ENCODE data around the gene FOXL2. TPM values are rescaled to one million over a fixed set of nuclear protein-coding genes. Genes with fewer than 3 reads are reported as not detected.

The FOXL2 gene
- total RNA-seq, 1 donor from 2014 or later = not detected

DNA sequence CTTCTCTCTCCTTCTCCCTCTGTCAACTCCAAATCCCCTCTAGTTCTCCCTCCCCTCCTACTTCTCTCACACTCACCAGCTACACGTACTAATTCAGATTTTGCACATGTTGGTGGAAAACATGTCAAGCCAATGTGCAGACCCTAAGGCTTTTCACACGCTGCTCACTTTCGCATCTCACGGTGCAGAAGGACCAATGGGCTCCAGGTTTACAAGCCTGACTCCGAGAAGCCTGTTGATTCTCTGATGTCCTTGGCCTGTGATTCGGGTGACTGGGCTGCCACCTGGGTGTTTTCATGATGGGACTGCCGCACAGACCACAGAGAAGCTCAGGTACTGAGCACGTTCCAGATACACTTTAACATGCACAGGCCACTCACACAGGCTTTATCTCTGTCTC lies 3.8 kb upstream of the FOXL2 start:
- Mint-ChIP-seq H3K27ac (no peak overlapping the region), H3K4me1 (peaks cover 9% of the 10 kb centered on the region), H3K4me3 (peak overlapping the region; percentile 34), H3K27me3 (peaks cover 70% of the 10 kb centered on the region), H3K9me3 (no peaks in the 10 kb centered on the region), H3K36me3 (ENCODE audit: low read depth) (no peaks in the 10 kb centered on the region)
- intact Hi-C loops (cut with micrococcal nuclease) = no loop called here
- no peak for DNase-seq

DNA sequence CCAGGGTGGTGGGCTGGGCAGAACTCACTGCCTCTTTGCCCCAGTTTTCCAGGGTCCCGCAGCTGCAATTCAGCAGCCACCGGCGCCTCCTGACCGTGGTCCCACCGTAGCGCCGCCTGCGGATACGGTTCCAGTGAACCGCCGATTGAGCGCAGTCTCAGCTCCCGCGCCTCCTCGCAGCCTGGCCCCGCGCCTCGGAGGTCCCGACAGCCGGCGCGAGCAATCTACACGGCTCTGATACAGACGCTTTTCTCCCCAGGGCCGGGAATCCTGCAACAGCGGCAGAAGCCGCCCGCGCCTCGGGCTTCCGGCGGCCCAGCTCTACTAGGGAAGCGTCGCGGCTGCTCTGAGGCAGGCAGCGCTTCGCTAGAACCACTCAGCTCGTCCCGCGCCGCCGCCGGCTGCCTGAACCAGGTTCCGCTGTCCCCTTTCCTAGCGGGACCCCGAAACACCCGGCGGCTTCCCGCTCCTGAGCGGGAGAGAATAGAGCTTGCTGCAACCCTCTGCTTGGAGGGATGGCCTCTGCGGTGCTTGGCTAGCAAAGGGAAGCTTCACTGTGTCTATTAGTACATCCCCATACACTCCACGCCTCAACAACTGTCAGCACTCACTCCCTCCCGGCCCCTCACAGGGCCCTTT lies 3.2 kb upstream of the FOXL2 start:
- DNase-seq = peak; percentile 78
- peak overlapping the region; percentile 34 for H3K4me3 Mint-ChIP-seq
- peaks cover 1% of the 10 kb centered on the region for H3K36me3 Mint-ChIP-seq (ENCODE audit: low read depth)
- peaks cover 11% of the 10 kb centered on the region for H3K4me1 Mint-ChIP-seq
- intact Hi-C loops (cut with micrococcal nuclease) = no loop called here
- H3K27ac Mint-ChIP-seq = no peak overlapping the region
- H3K9me3 Mint-ChIP-seq = peaks cover 1% of the 10 kb centered on the region
- peaks cover 71% of the 10 kb centered on the region for H3K27me3 Mint-ChIP-seq

DNA sequence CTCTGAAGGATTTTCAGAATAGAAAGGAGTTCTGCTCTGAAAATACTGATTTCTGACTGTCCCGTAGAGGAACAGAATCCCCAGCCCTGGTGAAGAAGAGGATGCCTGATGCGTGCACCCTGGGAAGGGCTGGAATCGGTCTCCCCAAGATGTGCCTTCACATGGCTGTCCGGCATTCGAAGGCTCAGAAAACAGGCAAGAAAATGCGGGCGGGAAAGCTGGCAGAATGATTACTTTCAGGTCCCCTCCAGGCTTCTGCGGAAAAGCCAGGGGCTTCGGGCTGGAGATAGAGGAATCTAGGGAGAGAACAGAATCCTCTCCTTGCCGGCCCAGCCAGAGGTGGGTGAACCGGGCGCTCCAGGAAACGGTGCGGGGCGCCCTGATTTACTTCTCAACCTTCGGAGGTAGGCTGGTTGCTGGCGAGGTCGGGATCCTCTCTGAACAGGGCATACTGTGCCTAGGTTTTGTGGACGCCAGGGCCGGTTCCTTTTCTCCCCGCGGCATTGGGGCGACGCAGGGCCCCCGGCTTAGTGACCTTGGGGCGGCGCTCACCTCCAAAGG lies 2.6 kb upstream of the FOXL2 start:
- Mint-ChIP-seq H3K4me1 (peaks cover 13% of the 10 kb centered on the region), H3K27ac (no peak overlapping the region), H3K4me3 (peak overlapping the region; percentile 38), H3K36me3 (ENCODE audit: low read depth) (peaks cover 4% of the 10 kb centered on the region), H3K27me3 (peaks cover 71% of the 10 kb centered on the region), H3K9me3 (peaks cover 3% of the 10 kb centered on the region)
- DNase-seq = no peak
- intact Hi-C loops (cut with micrococcal nuclease) = loop anchor here (5.0 kb wide), 1 partner anchor 1177 kb away; no protein-coding TSS in a partner anchor

DNA sequence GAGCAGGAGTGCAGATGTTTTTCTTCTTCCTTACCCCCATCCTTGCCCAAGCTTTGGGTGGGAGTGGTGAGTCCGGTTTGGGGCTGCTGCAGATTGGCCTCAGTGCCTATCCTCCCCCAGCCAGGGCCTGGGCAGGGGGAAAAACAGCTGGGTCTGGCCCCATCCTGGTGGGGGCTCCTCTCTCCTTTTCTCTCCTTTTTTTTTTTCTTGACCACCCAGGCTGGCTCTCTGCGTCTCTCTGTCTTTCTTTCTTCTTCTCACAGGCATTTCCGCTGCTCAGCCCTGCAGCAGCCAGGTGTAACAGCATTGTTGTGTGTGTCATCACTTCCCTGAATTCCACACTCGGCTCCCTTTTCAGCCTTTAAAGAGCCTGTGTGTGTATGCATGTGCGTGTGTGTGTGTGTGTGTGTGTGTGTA lies 2.1 kb upstream of the FOXL2 start:
- Mint-ChIP-seq H3K27ac (no peak overlapping the region), H3K4me3 (no peak overlapping the region), H3K4me1 (peaks cover 17% of the 10 kb centered on the region), H3K27me3 (peaks cover 75% of the 10 kb centered on the region), H3K36me3 (ENCODE audit: low read depth) (peaks cover 7% of the 10 kb centered on the region), H3K9me3 (peaks cover 3% of the 10 kb centered on the region)
- DNase-seq = no peak
- intact Hi-C loops (cut with micrococcal nuclease) = loop anchor here (5.0 kb wide), 1 partner anchor 1177 kb away; no protein-coding TSS in a partner anchor

DNA sequence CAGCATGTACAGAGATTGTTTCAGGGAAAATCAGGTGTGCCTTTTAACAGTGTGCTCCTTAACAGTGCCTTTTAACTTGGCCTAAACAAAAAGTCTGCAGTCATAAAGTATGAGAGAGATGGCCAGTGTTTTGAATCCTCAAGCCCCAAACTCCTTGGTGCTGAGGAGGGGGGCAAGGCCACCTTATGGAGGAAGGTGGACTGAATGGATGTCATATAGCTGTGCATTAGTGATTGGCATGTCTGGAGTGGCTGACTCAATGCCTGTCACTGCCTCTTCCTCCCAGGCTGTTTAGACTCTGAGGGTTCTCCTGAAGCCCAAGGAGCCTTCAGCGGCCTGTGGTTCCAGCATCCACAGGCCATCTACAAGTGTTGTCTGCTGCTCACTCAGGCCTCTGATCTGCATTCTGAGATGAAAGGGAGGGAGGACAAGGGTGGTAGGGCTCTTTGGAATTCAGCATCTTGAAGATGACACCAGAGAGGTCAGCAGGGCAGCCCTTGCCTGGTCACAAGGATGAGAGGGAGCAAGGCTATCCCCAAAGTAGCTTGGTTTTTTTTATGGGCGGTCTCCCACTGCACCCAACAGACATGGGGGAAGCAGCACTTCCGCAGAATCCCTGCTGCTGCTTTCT lies 1.5 kb upstream of the FOXL2 start:
- H3K27me3 Mint-ChIP-seq = peaks cover 77% of the 10 kb centered on the region
- H3K4me3 Mint-ChIP-seq = no peak overlapping the region
- intact Hi-C loops (cut with micrococcal nuclease) = loop anchor here (5.0 kb wide), 1 partner anchor 1176 kb away; no protein-coding TSS in a partner anchor
- H3K36me3 Mint-ChIP-seq (ENCODE audit: low read depth) = peaks cover 9% of the 10 kb centered on the region
- H3K4me1 Mint-ChIP-seq = peaks cover 21% of the 10 kb centered on the region
- peaks cover 3% of the 10 kb centered on the region for H3K9me3 Mint-ChIP-seq
- no peak overlapping the region for H3K27ac Mint-ChIP-seq
- DNase-seq = no peak

DNA sequence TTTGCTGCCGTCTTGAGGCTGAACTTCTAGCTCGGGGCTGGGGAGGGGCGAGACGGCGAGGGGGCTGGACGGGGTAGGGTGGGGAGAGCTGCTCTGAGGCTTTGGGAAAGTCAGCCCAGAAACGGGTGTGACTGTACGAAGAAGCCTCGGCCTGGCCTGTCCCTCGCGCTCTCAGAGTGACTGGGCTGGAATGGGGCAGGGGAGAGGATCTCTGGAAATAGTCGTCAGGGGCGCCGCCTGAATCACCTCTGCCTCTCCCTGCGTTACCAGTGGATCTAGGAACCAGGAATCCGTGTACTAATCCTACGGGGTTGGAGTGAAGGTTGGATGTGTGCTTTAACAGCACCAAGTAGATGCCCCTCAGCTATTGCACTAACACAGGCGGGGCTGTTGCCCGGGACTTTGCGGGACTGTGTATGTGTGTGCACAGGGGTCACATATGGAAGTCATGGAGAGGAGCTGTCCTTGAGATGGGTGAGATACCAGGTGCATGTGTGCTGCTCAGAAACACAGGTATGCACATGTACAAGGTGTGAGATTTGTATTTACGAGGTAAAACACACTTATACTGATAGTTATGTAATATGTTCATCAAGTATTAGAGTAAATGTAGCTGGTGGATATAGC lies 671 bp upstream of the FOXL2 start:
- Mint-ChIP-seq H3K9me3 (peaks cover 3% of the 10 kb centered on the region), H3K36me3 (ENCODE audit: low read depth) (peaks cover 9% of the 10 kb centered on the region), H3K4me3 (peak overlapping the region; percentile 59), H3K27me3 (peaks cover 80% of the 10 kb centered on the region), H3K27ac (no peak overlapping the region), H3K4me1 (peaks cover 21% of the 10 kb centered on the region)
- no peak for DNase-seq
- intact Hi-C loops (cut with micrococcal nuclease) = loop anchor here (5.0 kb wide), 1 partner anchor 1175 kb away; no protein-coding TSS in a partner anchor

DNA sequence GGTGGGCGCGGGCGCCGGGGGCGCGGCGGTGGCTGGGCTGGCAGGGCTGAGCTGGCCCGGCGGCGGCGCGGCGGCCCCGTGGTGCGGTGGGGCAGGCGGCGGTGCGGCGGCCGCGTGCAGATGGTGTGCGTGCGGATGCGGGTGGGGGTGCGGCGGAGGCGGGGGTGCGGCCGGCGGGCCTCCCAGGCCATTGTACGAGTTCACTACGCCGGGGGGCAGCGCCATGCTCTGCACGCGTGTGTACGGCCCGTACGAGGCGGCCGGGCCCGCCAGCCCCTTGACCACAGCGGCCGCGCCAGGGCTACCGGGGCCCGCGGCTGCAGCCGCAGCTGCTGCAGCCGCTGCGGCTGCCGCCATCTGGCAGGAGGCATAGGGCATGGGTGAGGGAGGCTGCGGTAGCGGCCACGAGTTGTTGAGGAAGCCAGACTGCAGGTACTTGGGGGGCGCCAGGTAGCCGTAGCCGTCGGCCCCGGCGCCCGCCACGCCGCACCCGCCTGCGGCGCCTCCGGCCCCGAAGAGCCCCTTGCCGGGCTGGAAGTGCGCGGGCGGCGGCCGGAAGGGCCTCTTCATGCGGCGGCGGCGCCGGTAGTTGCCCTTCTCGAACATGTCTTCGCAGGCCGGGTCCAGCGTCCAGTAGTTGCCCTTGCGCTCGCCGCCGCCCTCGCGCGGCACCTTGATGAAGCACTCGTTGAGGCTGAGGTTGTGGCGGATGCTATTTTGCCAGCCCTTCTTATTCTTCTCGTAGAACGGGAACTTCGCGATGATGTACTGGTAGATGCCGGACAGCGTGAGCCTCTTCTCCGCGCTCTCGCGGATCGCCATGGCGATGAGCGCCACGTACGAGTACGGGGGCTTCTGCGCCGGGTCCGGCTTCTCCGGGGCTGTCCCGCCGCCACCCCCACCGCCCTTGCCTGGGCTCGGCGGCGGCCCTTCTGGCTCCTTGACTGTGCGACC lies 951 bp downstream of the FOXL2 start:
- Mint-ChIP-seq H3K9me3 (peaks cover 3% of the 10 kb centered on the region), H3K4me1 (peaks cover 21% of the 10 kb centered on the region), H3K4me3 (peak overlapping the region; percentile 79), H3K36me3 (ENCODE audit: low read depth) (peaks cover 9% of the 10 kb centered on the region), H3K27me3 (peaks cover 83% of the 10 kb centered on the region), H3K27ac (peak overlapping the region; percentile 48)
- intact Hi-C loops (cut with micrococcal nuclease) = loop anchor here (1.0 to 5.0 kb wide), 2 partner anchors 10 to 1174 kb away; no protein-coding TSS in a partner anchor
- peak; percentile 77 for DNase-seq

DNA sequence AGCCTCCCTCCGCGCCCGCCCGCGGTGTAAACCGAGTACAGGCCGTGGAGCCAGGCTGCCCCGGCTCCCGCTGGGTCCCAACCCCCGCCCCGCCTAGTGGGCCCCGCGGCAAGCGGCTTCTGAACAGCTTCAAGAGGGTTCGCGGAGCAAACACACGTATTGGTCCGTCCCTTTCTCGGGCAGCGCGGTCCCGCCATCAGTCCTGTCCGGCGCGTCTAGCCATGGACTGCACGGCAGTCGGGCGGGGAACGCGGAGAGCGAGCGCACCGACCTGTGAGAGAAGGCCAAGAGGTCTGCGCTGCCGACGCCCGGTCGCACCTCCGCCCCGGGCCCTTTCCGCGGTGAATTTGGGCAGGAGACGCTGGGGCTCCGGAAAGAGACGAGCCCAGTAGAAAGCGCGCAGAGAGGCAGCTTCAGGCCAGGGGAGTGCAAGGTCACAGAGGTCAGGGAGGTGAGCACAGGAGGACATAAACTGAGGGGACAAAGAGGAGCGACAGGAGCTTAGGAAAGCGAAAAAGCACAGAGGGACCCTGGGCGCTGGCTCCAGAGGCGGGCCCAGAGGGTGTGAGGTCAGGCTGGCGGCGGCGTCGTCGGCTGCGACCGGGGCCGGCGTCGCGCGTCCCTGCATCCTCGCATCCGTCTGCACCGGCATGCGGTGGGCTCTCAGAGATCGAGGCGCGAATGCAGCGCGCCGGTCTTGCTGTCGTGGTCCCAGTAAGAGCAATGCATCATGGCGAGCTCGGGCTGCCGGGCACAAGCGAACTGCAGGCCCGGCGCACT lies 1.8 kb downstream of the FOXL2 start:
- peak; percentile 76 for DNase-seq
- H3K4me3 Mint-ChIP-seq = peak overlapping the region; percentile 79
- intact Hi-C loops (cut with micrococcal nuclease) = loop anchor here (5.0 kb wide), 1 partner anchor 1173 kb away; no protein-coding TSS in a partner anchor
- peaks cover 82% of the 10 kb centered on the region for H3K27me3 Mint-ChIP-seq
- H3K4me1 Mint-ChIP-seq = peaks cover 16% of the 10 kb centered on the region
- peaks cover 3% of the 10 kb centered on the region for H3K9me3 Mint-ChIP-seq
- H3K27ac Mint-ChIP-seq = peak overlapping the region; percentile 85
- H3K36me3 Mint-ChIP-seq (ENCODE audit: low read depth) = peaks cover 9% of the 10 kb centered on the region

DNA sequence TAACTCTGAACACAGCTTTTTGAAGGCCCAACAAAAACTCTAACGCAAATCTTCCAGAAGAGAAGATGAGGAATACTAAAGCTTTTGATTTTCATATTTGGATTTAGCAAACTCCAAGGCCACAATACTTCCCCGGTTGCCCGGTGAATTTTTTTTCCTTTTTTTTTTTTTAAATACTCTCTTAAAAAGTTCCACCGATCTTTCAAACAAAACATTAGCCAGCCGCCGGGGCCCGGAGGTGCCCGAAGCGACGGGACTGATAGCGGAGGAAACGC lies 2.3 kb downstream of the FOXL2 start:
- peaks cover 3% of the 10 kb centered on the region for H3K9me3 Mint-ChIP-seq
- intact Hi-C loops (cut with micrococcal nuclease) = no loop called here
- DNase-seq = no peak
- H3K4me3 Mint-ChIP-seq = peak overlapping the region; percentile 79
- peaks cover 9% of the 10 kb centered on the region for H3K36me3 Mint-ChIP-seq (ENCODE audit: low read depth)
- peaks cover 83% of the 10 kb centered on the region for H3K27me3 Mint-ChIP-seq
- H3K27ac Mint-ChIP-seq = peak overlapping the region; percentile 85
- H3K4me1 Mint-ChIP-seq = peaks cover 16% of the 10 kb centered on the region

DNA sequence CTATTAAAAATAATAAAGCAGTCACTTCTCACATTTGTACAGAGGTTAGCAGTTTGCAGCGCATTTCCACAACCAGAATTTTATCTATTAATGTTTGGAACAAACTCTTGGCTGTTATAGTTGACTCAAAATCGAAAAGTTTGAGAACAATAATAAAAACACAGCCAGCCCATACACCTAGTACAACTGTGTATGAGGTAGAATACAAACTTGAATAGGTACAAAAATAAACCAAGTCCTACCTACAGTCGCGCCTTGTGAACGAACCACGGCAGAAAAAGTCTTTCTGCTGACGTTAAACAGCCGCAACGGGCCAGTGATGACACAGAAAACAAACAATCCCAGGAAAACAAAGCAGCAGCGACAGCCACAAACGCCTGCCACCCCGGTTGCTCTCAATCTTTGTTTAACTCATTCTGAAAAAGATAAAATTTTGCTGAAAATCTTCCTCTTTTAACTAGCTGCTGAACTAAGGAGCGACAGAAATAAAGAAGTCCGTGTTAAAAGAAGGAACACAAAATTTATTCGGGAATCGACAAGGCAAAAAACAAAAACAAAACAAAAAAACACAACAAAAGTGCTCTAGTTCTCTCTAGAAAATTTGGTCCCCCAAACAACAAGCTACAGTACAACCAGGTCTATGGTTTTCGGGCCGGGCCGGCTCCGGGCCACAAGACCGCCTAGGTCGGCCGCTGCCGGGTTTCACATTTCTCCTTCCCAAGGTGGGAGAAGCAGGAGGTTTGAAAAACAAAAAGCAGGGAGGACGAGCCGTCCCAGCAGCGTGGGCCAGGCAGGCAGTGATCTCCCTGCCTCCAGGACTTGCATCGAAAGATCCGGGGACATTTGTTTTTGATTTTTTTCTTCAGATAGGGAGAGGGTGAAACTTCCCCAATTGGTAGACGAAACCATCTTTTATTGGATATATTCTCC lies 2.9 kb downstream of the FOXL2 start:
- Mint-ChIP-seq H3K4me1 (peaks cover 12% of the 10 kb centered on the region), H3K27ac (peak overlapping the region; percentile 53), H3K36me3 (ENCODE audit: low read depth) (peaks cover 9% of the 10 kb centered on the region), H3K27me3 (peaks cover 82% of the 10 kb centered on the region), H3K4me3 (peak overlapping the region; percentile 28), H3K9me3 (peaks cover 3% of the 10 kb centered on the region)
- no peak for DNase-seq
- intact Hi-C loops (cut with micrococcal nuclease) = no loop called here

DNA sequence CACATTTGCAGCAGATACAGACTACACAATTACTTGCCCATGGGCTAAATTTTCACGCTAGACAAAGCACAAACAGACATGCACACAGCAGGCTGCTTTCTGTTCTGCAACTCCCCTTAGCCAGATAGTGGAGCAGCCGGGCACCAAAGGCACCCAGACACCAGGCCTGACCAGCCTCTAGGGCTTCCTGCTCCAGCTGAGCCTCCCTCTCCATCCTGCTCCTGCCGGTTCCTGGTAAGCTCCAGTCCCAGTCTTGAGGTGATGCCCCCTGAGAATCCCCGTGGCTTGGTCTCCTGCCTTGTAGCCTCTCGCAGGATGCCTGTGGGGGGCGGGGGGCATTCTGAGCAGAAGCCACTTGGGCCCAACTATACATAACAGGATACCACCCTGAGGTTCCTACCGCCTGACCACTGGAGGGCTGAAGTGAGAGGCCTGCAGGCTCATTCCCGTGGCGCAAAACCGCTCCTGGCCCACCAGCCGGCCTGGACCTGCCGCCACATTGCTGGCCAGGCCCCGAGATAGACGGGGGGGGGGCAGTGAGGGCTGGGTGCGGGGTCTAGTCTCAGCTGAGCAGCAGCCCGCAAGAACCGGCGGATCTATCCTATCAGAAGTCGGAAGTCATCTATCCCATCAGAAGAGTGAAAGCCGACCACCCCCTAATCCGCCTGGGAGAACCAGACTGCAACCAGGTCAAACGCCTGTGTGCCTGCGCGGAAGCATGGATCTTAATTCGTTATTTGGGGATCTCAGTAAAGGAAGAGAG lies 3.9 kb downstream of the FOXL2 start:
- no peak for DNase-seq
- intact Hi-C loops (cut with micrococcal nuclease) = no loop called here
- H3K4me1 Mint-ChIP-seq = peaks cover 13% of the 10 kb centered on the region
- no peak overlapping the region for H3K27ac Mint-ChIP-seq
- no peak overlapping the region for H3K4me3 Mint-ChIP-seq
- peaks cover 82% of the 10 kb centered on the region for H3K27me3 Mint-ChIP-seq
- H3K9me3 Mint-ChIP-seq = peaks cover 3% of the 10 kb centered on the region
- H3K36me3 Mint-ChIP-seq (ENCODE audit: low read depth) = peaks cover 9% of the 10 kb centered on the region

All from activated CD4-positive, alpha-beta T cell treated with anti-CD3 and anti-CD28 coated beads, Interleukin-2, amount 10 ng/mL, durations not matched to agents 24 days and 14 days (primary cell).